ENCODE results near the gene PHAF1.
A peak's percentile ranks its signal among the peaks of the same experiment; 100 is the strongest.

PHAF1 gene

GRCh38 chr16:67183627-67184452 is 74.1 kb downstream of the PHAF1 start, which contains the start of gene MATCAP1:
Gene MATCAP1, minus strand, starts transcription at chr16:67183963. Its CDS starts 3,353 bp downstream, at chr16:67180610.
- no peaks in the 10 kb centered on the region for H3K9me3 Mint-ChIP-seq
- H3K36me3 Mint-ChIP-seq (ENCODE audit: low read depth): no peaks in the 10 kb centered on the region
- no peak within 1 kb of the TSS for H3K27ac Mint-ChIP-seq
- H3K27me3 Mint-ChIP-seq: peaks cover 25% of the 10 kb centered on the region
- peaks cover 16% of the 10 kb centered on the region for H3K4me1 Mint-ChIP-seq (ENCODE audit: low read depth)
- no peak within 1 kb of the TSS for H3K4me3 Mint-ChIP-seq
- DNase-seq: peak; percentile 94

- Mint-ChIP-seq H3K27ac (no peak overlapping the region), H3K4me1 (ENCODE audit: low read depth) (peaks cover 15% of the 10 kb centered on the region)
Measured at GRCh38 chr16:67184453-67184994, 74.8 kb downstream of the PHAF1 start.

DNA sequence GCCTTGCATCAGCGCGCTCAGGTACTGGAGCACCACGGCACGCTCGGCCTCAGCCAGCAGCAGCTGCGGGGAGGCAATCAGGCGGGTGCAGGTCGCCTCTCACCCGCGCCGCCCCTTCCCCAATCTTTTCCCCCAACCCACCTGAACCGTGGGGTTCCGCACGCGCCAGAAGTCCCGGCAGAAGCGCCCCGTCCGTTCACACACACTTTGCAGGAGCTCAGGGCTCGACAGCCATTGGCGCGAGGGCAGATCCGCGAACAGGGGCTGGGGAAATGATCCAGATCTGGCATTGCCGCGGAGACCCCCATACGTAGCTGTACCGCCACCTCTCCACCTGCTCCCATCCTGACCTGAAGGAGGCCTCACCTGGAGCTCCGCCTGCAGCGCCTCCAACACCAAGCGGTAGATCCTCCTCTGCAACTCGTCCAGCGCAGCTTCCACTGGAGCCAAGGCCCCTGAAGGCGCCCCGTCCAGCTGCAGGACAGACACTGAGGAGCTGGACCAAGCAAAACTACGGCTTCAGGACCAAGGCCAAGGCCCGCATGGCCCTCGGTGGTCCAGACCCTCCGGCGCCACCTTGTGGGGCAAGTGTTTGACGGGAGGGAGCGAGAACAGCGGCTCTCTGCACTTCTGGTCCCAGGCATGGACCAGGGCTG is 75.4 kb downstream of the PHAF1 start:
- H3K4me3 Mint-ChIP-seq: peak overlapping the region; percentile 71
- no peaks in the 10 kb centered on the region for H3K9me3 Mint-ChIP-seq
- DNase-seq: peak; percentile 91
- no peaks in the 10 kb centered on the region for H3K36me3 Mint-ChIP-seq (ENCODE audit: low read depth)
- peaks cover 19% of the 10 kb centered on the region for H3K27me3 Mint-ChIP-seq
- peaks cover 15% of the 10 kb centered on the region for H3K4me1 Mint-ChIP-seq (ENCODE audit: low read depth)
- no peak overlapping the region for H3K27ac Mint-ChIP-seq

More at GRCh38 chr16:67184453-67184994, 74.8 kb downstream of the PHAF1 start:
- H3K36me3 Mint-ChIP-seq (ENCODE audit: low read depth): no peaks in the 10 kb centered on the region
- H3K9me3 Mint-ChIP-seq: no peaks in the 10 kb centered on the region
- no peak for DNase-seq
- H3K27me3 Mint-ChIP-seq: peaks cover 19% of the 10 kb centered on the region
- no peak overlapping the region for H3K4me3 Mint-ChIP-seq

GRCh38 chr16:67185651-67186134 is 76.0 kb downstream of the PHAF1 start:
- H3K4me1 Mint-ChIP-seq (ENCODE audit: low read depth): peaks cover 15% of the 10 kb centered on the region
- H3K27ac Mint-ChIP-seq: no peak overlapping the region
- DNase-seq: no peak
- H3K4me3 Mint-ChIP-seq: no peak overlapping the region
- no peaks in the 10 kb centered on the region for H3K36me3 Mint-ChIP-seq (ENCODE audit: low read depth)
- H3K27me3 Mint-ChIP-seq: peaks cover 19% of the 10 kb centered on the region
- no peaks in the 10 kb centered on the region for H3K9me3 Mint-ChIP-seq

GRCh38 chr16:67186550-67186950 is 76.8 kb downstream of the PHAF1 start:
- H3K4me1 Mint-ChIP-seq (ENCODE audit: low read depth): peaks cover 20% of the 10 kb centered on the region
- no peak overlapping the region for H3K27ac Mint-ChIP-seq
- peaks cover 19% of the 10 kb centered on the region for H3K27me3 Mint-ChIP-seq
- no peak for DNase-seq
- H3K9me3 Mint-ChIP-seq: no peaks in the 10 kb centered on the region
- H3K4me3 Mint-ChIP-seq: no peak overlapping the region
- H3K36me3 Mint-ChIP-seq (ENCODE audit: low read depth): no peaks in the 10 kb centered on the region

- Mint-ChIP-seq H3K27me3 (peaks cover 19% of the 10 kb centered on the region), H3K9me3 (no peaks in the 10 kb centered on the region), H3K36me3 (ENCODE audit: low read depth) (peaks cover under 1% of the 10 kb centered on the region), H3K27ac (no peak overlapping the region), H3K4me3 (no peak overlapping the region), H3K4me1 (ENCODE audit: low read depth) (peaks cover 23% of the 10 kb centered on the region)
- DNase-seq: no peak
Measured at GRCh38 chr16:67187175-67187890, 77.6 kb downstream of the PHAF1 start.

- Mint-ChIP-seq H3K4me1 (ENCODE audit: low read depth) (peaks cover 33% of the 10 kb centered on the region), H3K36me3 (ENCODE audit: low read depth) (peaks cover 10% of the 10 kb centered on the region), H3K27me3 (peaks cover 19% of the 10 kb centered on the region), H3K4me3 (no peak overlapping the region), H3K9me3 (no peaks in the 10 kb centered on the region), H3K27ac (no peak overlapping the region)
- no peak for DNase-seq
Measured at GRCh38 chr16:67188323-67188722, 78.6 kb downstream of the PHAF1 start.

DNA sequence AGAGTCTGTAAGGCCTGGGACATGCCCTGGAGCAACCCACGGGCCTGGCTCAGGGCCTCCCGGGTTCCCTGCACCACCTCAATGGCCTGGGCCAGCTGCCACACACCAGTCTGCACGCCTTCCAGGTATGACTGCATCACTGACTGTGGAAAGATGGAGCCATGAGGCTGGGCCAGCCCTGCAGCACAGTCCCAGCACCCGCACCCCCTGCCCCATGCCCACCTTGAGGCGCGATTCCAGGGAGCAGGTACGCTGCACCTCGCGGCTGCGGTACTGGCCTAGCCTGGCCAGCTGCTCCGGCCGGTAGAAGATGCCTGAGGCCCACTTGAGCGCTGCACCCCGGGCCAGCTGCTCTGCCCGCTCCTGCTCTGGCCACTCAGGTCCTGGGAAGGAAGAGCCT is 79.1 kb downstream of the PHAF1 start:
- peaks cover 19% of the 10 kb centered on the region for H3K27me3 Mint-ChIP-seq
- no peak overlapping the region for H3K4me3 Mint-ChIP-seq
- H3K27ac Mint-ChIP-seq: no peak overlapping the region
- H3K9me3 Mint-ChIP-seq: no peaks in the 10 kb centered on the region
- peaks cover 15% of the 10 kb centered on the region for H3K36me3 Mint-ChIP-seq (ENCODE audit: low read depth)
- no peak for DNase-seq
- peaks cover 37% of the 10 kb centered on the region for H3K4me1 Mint-ChIP-seq (ENCODE audit: low read depth)

- DNase-seq: no peak
- H3K27me3 Mint-ChIP-seq: peaks cover 13% of the 10 kb centered on the region
- H3K4me1 Mint-ChIP-seq (ENCODE audit: low read depth): peaks cover 42% of the 10 kb centered on the region
- no peak within 1 kb of the TSS for H3K27ac Mint-ChIP-seq
- peak within 1 kb of the TSS; percentile 95 for H3K4me3 Mint-ChIP-seq
- H3K9me3 Mint-ChIP-seq: no peaks in the 10 kb centered on the region
- peaks cover 28% of the 10 kb centered on the region for H3K36me3 Mint-ChIP-seq (ENCODE audit: low read depth)
Measured at GRCh38 chr16:67190041-67190440, 80.3 kb downstream of the PHAF1 start, which contains the start of gene EXOC3L1. Gene EXOC3L1, minus strand, starts transcription at chr16:67190136. Its CDS starts 460 bp downstream, at chr16:67189676.

GRCh38 chr16:67190448-67191399 is 81.0 kb downstream of the PHAF1 start:
- no peak overlapping the region for H3K27ac Mint-ChIP-seq

DNA sequence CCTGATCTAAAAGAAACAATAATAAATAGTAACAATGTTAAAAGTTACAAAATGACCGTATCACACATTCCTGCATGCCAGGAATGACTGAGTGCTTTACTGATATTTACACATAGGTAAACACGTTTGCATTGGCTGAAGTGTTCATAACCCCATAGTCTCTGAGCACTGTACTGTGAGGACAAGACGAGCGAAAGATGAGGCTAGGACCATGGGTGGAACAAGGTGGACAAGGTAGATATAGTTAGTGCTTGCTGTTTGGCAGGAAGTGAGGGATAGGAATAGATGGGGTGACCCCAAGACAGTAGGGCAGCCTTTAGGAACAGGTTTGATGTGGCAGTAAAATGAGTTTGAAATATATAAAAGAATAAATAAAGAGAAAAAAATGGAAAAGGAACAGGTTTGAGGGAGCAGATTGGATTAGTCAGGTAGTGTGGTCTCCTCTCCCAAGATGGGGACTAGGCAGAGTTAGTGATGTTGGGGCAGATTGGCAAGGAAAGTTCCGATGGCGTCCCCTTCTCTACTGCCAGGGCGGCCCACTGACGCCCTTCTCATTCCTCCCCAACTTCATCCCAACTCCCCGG is 81.8 kb downstream of the PHAF1 start:
- DNase-seq: no peak
- H3K27ac Mint-ChIP-seq: peak overlapping the region; percentile 94
- peaks cover 42% of the 10 kb centered on the region for H3K36me3 Mint-ChIP-seq (ENCODE audit: low read depth)
- H3K27me3 Mint-ChIP-seq: peaks cover 5% of the 10 kb centered on the region
- H3K4me3 Mint-ChIP-seq: peak overlapping the region; percentile 95
- H3K9me3 Mint-ChIP-seq: no peaks in the 10 kb centered on the region
- H3K4me1 Mint-ChIP-seq (ENCODE audit: low read depth): peaks cover 45% of the 10 kb centered on the region

More at GRCh38 chr16:67190448-67191399, 81.0 kb downstream of the PHAF1 start:
- Mint-ChIP-seq H3K36me3 (ENCODE audit: low read depth) (peaks cover 34% of the 10 kb centered on the region), H3K4me1 (ENCODE audit: low read depth) (peaks cover 41% of the 10 kb centered on the region), H3K27me3 (peaks cover 7% of the 10 kb centered on the region), H3K4me3 (peak overlapping the region; percentile 95), H3K9me3 (no peaks in the 10 kb centered on the region)
- DNase-seq: no peak

DNA sequence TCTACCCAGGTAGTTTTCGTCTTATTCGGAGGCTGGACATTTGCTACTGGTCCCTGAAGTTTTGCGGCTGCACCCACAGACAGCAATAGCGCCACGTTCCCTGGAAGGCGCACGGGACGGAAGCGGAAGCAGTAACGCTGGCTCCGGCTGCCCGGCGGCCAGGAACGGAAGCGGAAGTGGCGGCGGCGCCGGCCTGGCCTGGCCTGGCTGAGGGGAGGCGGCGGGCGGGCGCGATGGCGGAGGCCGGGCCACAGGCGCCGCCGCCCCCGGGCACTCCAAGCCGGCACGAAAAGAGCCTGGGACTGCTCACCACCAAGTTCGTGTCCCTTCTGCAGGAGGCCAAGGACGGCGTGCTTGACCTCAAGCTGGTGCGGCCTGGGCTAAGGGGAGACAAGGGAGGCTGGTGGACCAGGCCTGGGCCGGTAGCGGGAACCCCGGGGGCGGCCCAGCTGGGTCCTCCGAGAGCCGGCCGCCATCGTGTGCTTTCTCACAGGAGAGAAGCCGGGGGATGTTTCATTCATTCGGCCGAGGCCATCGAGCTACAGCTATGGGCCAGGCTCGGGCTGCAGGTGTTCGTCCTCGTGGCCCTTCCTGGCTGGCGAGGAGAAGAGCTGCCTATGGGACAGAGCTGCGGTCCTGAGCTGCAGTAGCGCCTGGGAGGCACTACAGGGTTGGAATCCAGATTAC is 82.4 kb downstream of the PHAF1 start, which contains the start of gene E2F4:
E2F4 (plus strand) TSS at position 161 of the 687 bp plus-strand sequence; CDS start at position 234, 73 bp downstream.
- Mint-ChIP-seq H3K27ac (peak within 1 kb of the TSS; percentile 94), H3K36me3 (ENCODE audit: low read depth) (peaks cover 49% of the 10 kb centered on the region), H3K4me3 (peak within 1 kb of the TSS; percentile 95), H3K4me1 (ENCODE audit: low read depth) (peaks cover 52% of the 10 kb centered on the region), H3K9me3 (no peaks in the 10 kb centered on the region), H3K27me3 (no peaks in the 10 kb centered on the region)
- peak; percentile 92 for DNase-seq

All from activated T-cell treated with anti-CD3 and anti-CD28 coated beads, Interleukin-2, amount 50 U/mL, for 24 hours (primary cell).